Epithelial cell of proximal tubule (primary cell): Measurements from ENCODE around the gene UBA1. TPM values are rescaled to one million over a fixed set of nuclear protein-coding genes. Genes with fewer than 3 reads are reported as not detected.
A peak's percentile ranks its signal among the peaks of the same experiment; 100 is the strongest.

Experiments
- DNase-seq: peaks from one replicate; pipeline ENCODE4 v3.0.0-alpha.2; 2011; ENCODE audit warnings: low read depth
- H3K4me3 ChIP-seq: 2 replicates; pipeline ENCODE4 v1.5.1; 2011; ENCODE audit warnings: low read depth, mild to moderate bottlenecking, low read length
- CTCF ChIP-seq: conservative IDR thresholded peaks from 2 replicates; pipeline ENCODE4 v1.5.1; 2012; ENCODE audit warnings: low read depth, mild to moderate bottlenecking, low read length
- total RNA-seq: library from RNA; depleted of rRNA; stranded (reverse); fragments of >200 nt; gene quantifications from 2 replicates; pipeline ENCODE4 v1.2.3, GENCODE V29; 2015

Gene UBA1
- total RNA-seq, 1 donor from 2014 or later, result 161 TPM

- no peak for TF ChIP-seq CTCF
- no peak overlapping the region for H3K4me3 ChIP-seq
- peak; percentile 53 for DNase-seq
Measured at GRCh38 chrX:47187106-47187677, 6.4 kb upstream of the UBA1 start.

GRCh38 chrX:47189906-47190305 is 3.7 kb upstream of the UBA1 start:
- H3K4me3 ChIP-seq, result no peak overlapping the region
- TF ChIP-seq CTCF, result no peak
- no peak for DNase-seq

- peak; percentile 51 for DNase-seq
- H3K4me3 ChIP-seq, result peak overlapping the region; percentile 58
- no peak for TF ChIP-seq CTCF
Measured at GRCh38 chrX:47190445-47191269, 3.0 kb upstream of the UBA1 start.

DNA sequence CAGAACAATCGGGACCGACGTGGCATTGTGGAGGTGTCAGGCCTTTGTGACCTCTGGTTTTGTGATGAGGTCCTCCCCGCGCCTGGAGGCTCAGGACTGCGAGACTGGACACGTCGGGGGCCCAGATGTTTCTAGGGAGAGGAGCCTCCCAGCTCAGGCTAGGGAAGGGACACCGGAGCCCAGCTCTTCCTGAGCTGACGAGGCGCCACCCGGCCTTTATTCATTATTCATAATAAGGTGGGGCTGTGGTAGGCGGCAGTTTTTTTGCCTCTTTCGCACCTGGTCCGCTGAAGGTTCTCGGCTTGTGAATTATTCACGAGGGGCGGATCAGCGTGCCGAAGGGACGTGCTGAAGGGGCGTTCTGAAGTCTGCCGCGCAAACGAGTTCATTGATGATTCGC is 2.3 kb upstream of the UBA1 start:
- no peak for TF ChIP-seq CTCF
- peak overlapping the region; percentile 58 for H3K4me3 ChIP-seq
- no peak for DNase-seq

GRCh38 chrX:47191806-47192401 is 1.7 kb upstream of the UBA1 start:
- TF ChIP-seq CTCF, result no peak
- DNase-seq, result no peak
- peak overlapping the region; percentile 58 for H3K4me3 ChIP-seq

- peak overlapping the region; percentile 77 for H3K4me3 ChIP-seq
- no peak for TF ChIP-seq CTCF
- DNase-seq, result no peak
Measured at GRCh38 chrX:47194194-47194787, 662 bp downstream of the UBA1 start.
